HUES48 (cell line): ENCODE results near the gene ZNF282.
"Not testable (repeated sequence)": the region's sequence is repeated elsewhere in the genome, so short reads cannot be mapped to it uniquely, and the experiment has no call there.

Experiments used
- H3K27ac ChIP-seq: one replicate; pipeline ENCODE4 v1.7.0; 2013; ENCODE audit warnings: low read depth, low read length, inconsistent platforms
- H3K27me3 ChIP-seq: 2 replicates; pipeline ENCODE4 v1.6.1; 2013; ENCODE audit warnings: mild to moderate bottlenecking, low read length; ENCODE audit not compliant: control insufficient read depth, insufficient read depth
- H3K36me3 ChIP-seq: 2 replicates; pipeline ENCODE4 v1.6.1; 2013; ENCODE audit warnings: low read length; ENCODE audit not compliant: control insufficient read depth, insufficient read depth
- H3K4me1 ChIP-seq: 2 replicates; pipeline ENCODE4 v1.6.1; 2013; ENCODE audit warnings: mild to moderate bottlenecking, low read length; ENCODE audit not compliant: control insufficient read depth, insufficient read depth
- H3K4me3 ChIP-seq: 2 replicates; pipeline ENCODE4 v1.5.1; 2013; ENCODE audit warnings: mild to moderate bottlenecking, low read depth, low read length
- H3K9ac ChIP-seq: 2 replicates; pipeline ENCODE4 v1.6.1; 2013; ENCODE audit warnings: mild to moderate bottlenecking, low read depth, low read length, moderate library complexity
- H3K9me3 ChIP-seq: 2 replicates; pipeline ENCODE4 v1.6.1; 2013; ENCODE audit warnings: low read length; ENCODE audit not compliant: control insufficient read depth, insufficient read depth

The ZNF282 gene

GRCh38 chr7:149225106-149225505, 29.8 kb downstream of the ZNF282 start:
- Histone ChIP-seq H3K36me3 (peaks cover 39% of the 10 kb centered on the region), H3K9me3 (no peaks in the 10 kb centered on the region), H3K9ac (no peak overlapping the region), H3K27ac (no peak overlapping the region), H3K4me1 (no peaks in the 10 kb centered on the region), H3K27me3 (no peaks in the 10 kb centered on the region), H3K4me3 (no peak overlapping the region)

- Histone ChIP-seq H3K27me3 (no peaks in the 10 kb centered on the region), H3K9ac (no peak overlapping the region), H3K9me3 (no peaks in the 10 kb centered on the region), H3K36me3 (peaks cover 35% of the 10 kb centered on the region), H3K27ac (no peak overlapping the region), H3K4me3 (no peak overlapping the region), H3K4me1 (no peaks in the 10 kb centered on the region)
These were observed 30.3 kb downstream of the ZNF282 start for GRCh38 chr7:149225656-149226055.

GRCh38 chr7:149226366-149226765, 31.0 kb downstream of the ZNF282 start:
- not testable (repeated sequence) for H3K9ac ChIP-seq, H3K9me3 ChIP-seq, H3K27ac ChIP-seq

GRCh38 chr7:149226840-149227494, 31.6 kb downstream of the ZNF282 start:
- Histone ChIP-seq H3K4me1 (no peaks in the 10 kb centered on the region), H3K27ac (no peak overlapping the region)

More at GRCh38 chr7:149226366-149226765, 31.0 kb downstream of the ZNF282 start:
- H3K4me3 ChIP-seq, H3K4me1 ChIP-seq, H3K27me3 ChIP-seq: not testable (repeated sequence)
- peaks cover 28% of the 10 kb centered on the region for H3K36me3 ChIP-seq

GRCh38 chr7:149228831-149229471, 33.6 kb downstream of the ZNF282 start:
- Histone ChIP-seq H3K27me3 (no peaks in the 10 kb centered on the region), H3K36me3 (peaks cover 16% of the 10 kb centered on the region), H3K9ac (no peak overlapping the region), H3K4me3 (no peak overlapping the region), H3K4me1 (no peaks in the 10 kb centered on the region), H3K27ac (no peak overlapping the region), H3K9me3 (no peaks in the 10 kb centered on the region)

More at GRCh38 chr7:149226840-149227494, 31.6 kb downstream of the ZNF282 start:
- Histone ChIP-seq H3K4me3 (no peak overlapping the region), H3K27me3 (no peaks in the 10 kb centered on the region), H3K9ac (no peak overlapping the region), H3K36me3 (peaks cover 24% of the 10 kb centered on the region), H3K9me3 (no peaks in the 10 kb centered on the region)

- Histone ChIP-seq H3K27me3 (no peaks in the 10 kb centered on the region), H3K9ac (no peak overlapping the region), H3K4me3 (no peak overlapping the region), H3K9me3 (no peaks in the 10 kb centered on the region), H3K27ac (no peak overlapping the region), H3K36me3 (peaks cover 11% of the 10 kb centered on the region), H3K4me1 (no peaks in the 10 kb centered on the region)
These were observed 34.2 kb downstream of the ZNF282 start for GRCh38 chr7:149229526-149229925.

GRCh38 chr7:149232362-149232761, 37.0 kb downstream of the ZNF282 start:
- Histone ChIP-seq H3K27me3 (no peaks in the 10 kb centered on the region), H3K9ac (no peak overlapping the region), H3K36me3 (no peaks in the 10 kb centered on the region), H3K4me1 (no peaks in the 10 kb centered on the region), H3K4me3 (no peak overlapping the region), H3K9me3 (no peaks in the 10 kb centered on the region), H3K27ac (no peak overlapping the region)

- H3K4me1 ChIP-seq, H3K9ac ChIP-seq, H3K4me3 ChIP-seq: not testable (repeated sequence)
These were observed 38.4 kb downstream of the ZNF282 start for GRCh38 chr7:149233655-149234204.

GRCh38 chr7:149237502-149237901, 42.2 kb downstream of the ZNF282 start:
- Histone ChIP-seq H3K9ac (no peak overlapping the region), H3K27ac (no peak overlapping the region), H3K27me3 (no peaks in the 10 kb centered on the region), H3K36me3 (no peaks in the 10 kb centered on the region), H3K4me3 (no peak overlapping the region), H3K4me1 (peaks cover 6% of the 10 kb centered on the region), H3K9me3 (no peaks in the 10 kb centered on the region)

More at GRCh38 chr7:149233655-149234204, 38.4 kb downstream of the ZNF282 start:
- H3K27ac ChIP-seq, H3K36me3 ChIP-seq, H3K9me3 ChIP-seq, H3K27me3 ChIP-seq: not testable (repeated sequence)

GRCh38 chr7:149238051-149238450, 42.7 kb downstream of the ZNF282 start:
- Histone ChIP-seq H3K27me3 (no peaks in the 10 kb centered on the region), H3K9me3 (no peaks in the 10 kb centered on the region), H3K9ac (no peak overlapping the region), H3K4me3 (no peak overlapping the region), H3K4me1 (peaks cover 6% of the 10 kb centered on the region), H3K36me3 (no peaks in the 10 kb centered on the region), H3K27ac (no peak overlapping the region)
